Large intestine (tissue), 3 donors: ENCODE data around the gene SLC22A31. TPM values are rescaled to one million over a fixed set of nuclear protein-coding genes. Genes with fewer than 3 reads are reported as not detected.
"Not testable (repeated sequence)": the region's sequence is repeated elsewhere in the genome, so short reads cannot be mapped to it uniquely, and the experiment has no call there.

Experiments used
- DNase-seq, 2 donors: peaks; one replicate each; pipeline versions ENCODE4 v3.0.0 to v3.0.0-alpha.2; 2013
- H3K27ac ChIP-seq: one replicate; pipeline ENCODE4 v1.5.1; 2013; ENCODE audit warnings: low read length
- H3K27me3 ChIP-seq: 2 replicates; pipeline ENCODE4 v1.6.1; 2013; ENCODE audit warnings: low read length; ENCODE audit not compliant: control insufficient read depth, insufficient read depth
- H3K36me3 ChIP-seq: 2 replicates; pipeline ENCODE4 v1.6.1; 2013; ENCODE audit warnings: low read length; ENCODE audit not compliant: control insufficient read depth, insufficient read depth
- H3K4me1 ChIP-seq: one replicate; pipeline ENCODE4 v1.6.1; 2013; ENCODE audit warnings: low read length; ENCODE audit not compliant: control insufficient read depth, insufficient read depth
- H3K4me3 ChIP-seq: one replicate; pipeline ENCODE4 v1.5.1; 2013; ENCODE audit warnings: low read length
- H3K9me3 ChIP-seq: one replicate; pipeline ENCODE4 v1.6.1; 2013; ENCODE audit warnings: mild to moderate bottlenecking, low read depth, low read length, moderate library complexity; ENCODE audit not compliant: control insufficient read depth
- WGBS: methylation state at CpG from one replicate; pipeline ENCODE4 v1.1.5; 2013; ENCODE audit warnings: low lambda C conversion rate; ENCODE audit not compliant: insufficient coverage; 5-methylcytosine and 5-hydroxymethylcytosine counted together
- polyA plus RNA-seq: library from polyadenylated mRNA; unstranded; fragments of 120-200 nt; gene quantifications from one replicate; pipeline ENCODE4 v1.2.1, GENCODE V29; 2013

Gene SLC22A31
- polyA plus RNA-seq, 1 donor = 8.8 TPM

DNA sequence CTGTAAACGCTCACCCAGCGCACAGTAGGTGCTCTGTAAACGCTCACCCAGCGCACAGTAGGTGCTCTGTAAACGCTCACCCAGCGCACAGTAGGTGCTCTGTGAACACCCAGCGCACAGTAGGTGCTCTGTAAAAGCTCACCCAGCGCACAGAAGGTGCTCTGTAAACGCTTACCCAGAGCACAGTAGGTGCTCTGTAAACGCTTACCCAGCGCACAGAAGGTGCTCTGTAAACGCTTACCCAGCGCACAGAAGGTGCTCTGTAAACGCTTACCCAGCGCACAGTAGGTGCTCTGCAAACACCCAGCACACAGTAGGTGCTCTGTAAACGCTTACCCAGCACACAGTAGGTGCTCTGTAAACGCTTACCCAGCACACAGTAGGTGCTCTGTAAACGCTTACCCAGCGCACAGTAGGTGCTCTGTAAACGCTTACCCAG is 13.7 kb downstream of the SLC22A31 start:
- H3K27ac ChIP-seq, H3K9me3 ChIP-seq, H3K4me1 ChIP-seq, H3K4me3 ChIP-seq, DNase-seq, H3K36me3 ChIP-seq: not testable (repeated sequence)
- WGBS = no CpG with 5 or more reads among the region's 20 CpGs
- peaks cover 21% of the 10 kb centered on the region for H3K27me3 ChIP-seq

GRCh38 chr16:89185887-89186592 is 14.3 kb downstream of the SLC22A31 start:
- H3K27ac ChIP-seq, H3K4me3 ChIP-seq, DNase-seq, H3K9me3 ChIP-seq, H3K36me3 ChIP-seq, H3K4me1 ChIP-seq: not testable (repeated sequence)
- H3K27me3 ChIP-seq = peaks cover 17% of the 10 kb centered on the region
- no CpG with 5 or more reads among the region's 30 CpGs for WGBS

- Histone ChIP-seq H3K4me1 (no peaks in the 10 kb centered on the region), H3K36me3 (no peaks in the 10 kb centered on the region), H3K9me3 (peaks cover 4% of the 10 kb centered on the region), H3K27me3 (peaks cover 17% of the 10 kb centered on the region), H3K4me3 (no peak overlapping the region), H3K27ac (no peak overlapping the region)
- WGBS = no CpG with 5 or more reads among the region's 48 CpGs
- DNase-seq = no peak
Measured at GRCh38 chr16:89184933-89185794, 15.2 kb downstream of the SLC22A31 start.

- no peaks in the 10 kb centered on the region for H3K36me3 ChIP-seq
- H3K4me1 ChIP-seq = no peaks in the 10 kb centered on the region
- DNase-seq = no peak
- H3K27ac ChIP-seq = no peak overlapping the region
- no peak overlapping the region for H3K4me3 ChIP-seq
- H3K27me3 ChIP-seq = peaks cover 17% of the 10 kb centered on the region
- WGBS = no CpG with 5 or more reads among the region's 9 CpGs
- peaks cover 4% of the 10 kb centered on the region for H3K9me3 ChIP-seq
Measured at GRCh38 chr16:89184677-89184932, 15.7 kb downstream of the SLC22A31 start.

- Histone ChIP-seq H3K36me3 (no peaks in the 10 kb centered on the region), H3K4me1 (no peaks in the 10 kb centered on the region), H3K27ac (no peak overlapping the region), H3K4me3 (no peak overlapping the region), H3K27me3 (peaks cover 17% of the 10 kb centered on the region), H3K9me3 (peaks cover 4% of the 10 kb centered on the region)
- 80% methylated on average over 2 of the region's 26 CpGs for WGBS
- DNase-seq = no peak
Measured at GRCh38 chr16:89183975-89184676, 16.2 kb downstream of the SLC22A31 start.

DNA sequence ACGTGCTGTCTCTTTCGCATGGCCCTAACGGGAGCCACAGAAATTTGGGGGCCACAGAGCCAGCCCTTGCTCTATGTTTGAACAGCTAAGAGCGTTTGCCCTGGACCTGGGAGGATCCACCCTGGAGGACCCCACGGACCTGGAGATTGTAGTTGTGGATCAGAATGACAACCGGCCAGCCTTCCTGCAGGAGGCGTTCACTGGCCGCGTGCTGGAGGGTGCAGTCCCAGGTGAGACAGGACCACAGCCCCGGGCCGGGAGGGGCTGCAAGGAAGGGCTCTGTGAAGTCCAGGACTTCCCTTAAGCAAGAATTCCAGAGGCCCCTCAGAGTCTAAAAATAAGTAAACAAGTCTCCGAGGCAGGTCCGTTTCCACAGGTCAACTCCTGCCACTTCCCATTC is 16.9 kb downstream of the SLC22A31 start:
- H3K9me3 ChIP-seq = peaks cover 4% of the 10 kb centered on the region
- H3K27me3 ChIP-seq = peaks cover 17% of the 10 kb centered on the region
- WGBS = 0% methylated on average over 1 of the region's 13 CpGs
- H3K27ac ChIP-seq = no peak overlapping the region
- DNase-seq = no peak
- no peaks in the 10 kb centered on the region for H3K36me3 ChIP-seq
- no peaks in the 10 kb centered on the region for H3K4me1 ChIP-seq
- H3K4me3 ChIP-seq = no peak overlapping the region

GRCh38 chr16:89179656-89180315 is 20.6 kb downstream of the SLC22A31 start:
- H3K36me3 ChIP-seq = no peaks in the 10 kb centered on the region
- H3K4me3 ChIP-seq = no peak overlapping the region
- DNase-seq = no peak
- no CpG with 5 or more reads among the region's 25 CpGs for WGBS
- no peak overlapping the region for H3K27ac ChIP-seq
- H3K9me3 ChIP-seq = peaks cover under 1% of the 10 kb centered on the region
- H3K27me3 ChIP-seq = peaks cover 9% of the 10 kb centered on the region
- no peaks in the 10 kb centered on the region for H3K4me1 ChIP-seq

DNA sequence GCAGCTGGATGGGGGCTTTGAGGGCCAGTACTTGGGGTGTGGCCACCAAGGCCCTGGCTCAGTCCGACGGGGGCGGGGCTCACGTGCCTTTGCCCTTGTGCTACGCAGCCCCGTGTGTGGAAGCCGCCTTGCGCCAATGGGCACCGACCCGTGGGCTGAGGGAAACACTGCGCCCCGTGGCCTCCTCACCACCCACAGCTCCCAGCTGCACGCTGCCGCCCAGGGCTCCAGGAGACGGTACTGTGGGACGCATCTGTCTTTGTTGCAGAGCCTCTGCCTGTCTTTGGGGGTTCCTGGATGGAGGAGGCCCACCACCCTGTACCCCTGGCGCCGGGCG is 21.2 kb downstream of the SLC22A31 start:
- no peaks in the 10 kb centered on the region for H3K4me1 ChIP-seq
- no peak overlapping the region for H3K4me3 ChIP-seq
- no peaks in the 10 kb centered on the region for H3K9me3 ChIP-seq
- WGBS = no CpG with 5 or more reads among the region's 19 CpGs
- H3K27ac ChIP-seq = no peak overlapping the region
- no peak for DNase-seq
- peaks cover 11% of the 10 kb centered on the region for H3K27me3 ChIP-seq
- H3K36me3 ChIP-seq = no peaks in the 10 kb centered on the region

DNA sequence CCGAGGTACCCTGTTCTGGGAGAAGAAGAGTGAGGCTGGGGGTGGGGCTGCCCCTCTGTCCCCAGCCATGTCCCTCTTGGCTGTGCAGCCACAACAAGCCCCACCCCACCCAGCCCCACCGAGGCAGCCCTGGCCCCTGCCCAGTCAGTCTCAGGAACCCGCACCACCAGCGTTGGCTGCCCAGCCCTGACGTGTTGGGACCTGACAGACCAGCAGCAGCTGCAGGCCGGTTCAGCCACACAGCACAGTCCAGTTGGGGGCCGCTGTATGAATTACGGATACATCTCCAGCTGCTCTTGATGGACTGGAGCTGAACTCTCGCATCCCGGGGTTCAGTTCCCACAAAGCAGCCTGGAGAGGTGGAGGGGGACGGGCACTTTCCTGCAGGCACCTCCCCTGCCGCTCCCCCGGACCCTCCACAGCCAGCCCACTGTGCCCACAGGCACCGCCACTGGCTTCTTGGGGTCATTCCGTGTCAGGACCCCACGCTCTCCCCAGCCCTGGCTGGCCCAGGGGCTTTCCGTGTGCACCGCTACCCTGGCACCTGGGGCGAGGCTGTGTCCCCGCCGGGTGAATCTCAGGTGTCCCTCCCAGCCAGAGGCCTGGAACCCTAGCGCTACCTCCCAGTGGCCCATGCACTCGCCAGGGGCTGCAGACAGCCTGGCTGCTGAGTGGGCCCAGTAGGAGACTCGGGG is 21.7 kb downstream of the SLC22A31 start:
- no CpG with 5 or more reads among the region's 24 CpGs for WGBS
- H3K27ac ChIP-seq = no peak overlapping the region
- no peaks in the 10 kb centered on the region for H3K4me1 ChIP-seq
- no peak for DNase-seq
- H3K27me3 ChIP-seq = peaks cover 8% of the 10 kb centered on the region
- no peaks in the 10 kb centered on the region for H3K9me3 ChIP-seq
- H3K36me3 ChIP-seq = no peaks in the 10 kb centered on the region
- H3K4me3 ChIP-seq = no peak overlapping the region

DNA sequence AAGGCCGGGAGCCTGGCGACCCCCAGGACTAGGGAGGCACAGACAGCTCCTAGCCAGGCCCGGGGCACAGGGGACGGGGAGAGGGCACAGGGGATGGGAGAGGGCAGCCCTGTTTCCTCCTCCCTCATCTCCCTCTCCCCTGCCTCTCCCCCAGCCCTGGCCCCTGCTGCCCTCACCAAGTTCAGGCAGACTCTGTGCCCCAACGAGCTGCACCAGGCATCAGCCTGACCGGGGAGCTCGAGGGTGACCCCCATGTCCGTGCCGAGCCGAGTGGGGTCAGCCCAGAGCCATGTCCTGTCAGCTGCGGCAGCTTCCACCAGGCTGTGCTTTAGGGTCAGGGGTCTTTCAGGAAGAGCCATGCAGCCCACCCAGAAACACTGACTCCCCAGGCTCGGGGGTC is 22.8 kb downstream of the SLC22A31 start:
- WGBS = no CpG with 5 or more reads among the region's 12 CpGs

More for the DNA sequence above, 22.8 kb downstream of the SLC22A31 start:
- Histone ChIP-seq H3K27ac (no peak overlapping the region), H3K36me3 (no peaks in the 10 kb centered on the region), H3K9me3 (peaks cover 3% of the 10 kb centered on the region), H3K27me3 (peaks cover 19% of the 10 kb centered on the region), H3K4me1 (peaks cover under 1% of the 10 kb centered on the region), H3K4me3 (no peak overlapping the region)
- no peak for DNase-seq
